ENCODE measurements around the gene CPD. TPM values are rescaled to one million over a fixed set of nuclear protein-coding genes. Genes with fewer than 3 reads are reported as not detected.

CPD gene
- total RNA-seq, 1 donor from 2014 or later = 68.9 TPM

DNA sequence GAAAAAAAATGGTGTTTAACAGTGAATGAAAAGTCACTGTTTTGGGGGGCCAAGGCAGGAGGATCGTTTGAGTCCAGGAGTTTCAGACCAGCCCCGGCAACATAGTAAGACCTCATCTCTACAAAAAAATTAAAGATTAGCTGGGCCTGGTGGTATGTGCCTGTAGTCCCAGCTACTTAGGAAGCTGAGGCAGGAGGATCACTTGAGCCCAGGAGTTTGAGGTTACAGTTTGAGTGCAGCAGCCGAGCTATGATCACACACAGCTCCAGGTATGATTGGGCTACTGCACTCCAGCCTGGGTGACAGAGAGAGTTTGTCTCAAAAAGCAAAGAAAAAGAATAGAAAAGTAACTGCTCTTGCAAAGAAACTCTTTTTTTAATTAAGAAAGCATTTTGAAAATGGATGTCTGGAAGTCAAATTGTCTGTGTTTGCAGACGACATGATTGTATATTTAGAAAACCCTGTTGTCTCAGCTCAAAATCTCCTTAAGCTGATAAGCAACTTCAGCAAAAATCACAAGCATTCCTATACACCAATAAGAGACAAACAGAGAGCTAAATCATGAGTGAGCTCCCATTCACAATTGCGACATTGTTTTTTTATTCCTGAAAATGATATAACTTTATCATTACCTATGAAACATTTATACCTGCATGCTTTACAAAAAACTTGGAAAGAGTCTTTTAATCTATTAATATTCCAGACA, 20.5 kb upstream of the CPD start:
- DNase-seq (no peak), ATAC-seq (no peak)
- H3K27me3 ChIP-seq (ENCODE audit: low read depth) = no peaks in the 10 kb centered on the region
- no peak overlapping the region for H3K4me3 ChIP-seq
- no peaks in the 10 kb centered on the region for H3K4me1 ChIP-seq
- H3K9me3 ChIP-seq = peaks cover 8% of the 10 kb centered on the region
- intact Hi-C loops (cut with DNase I) = no loop called here
- H3K36me3 ChIP-seq = no peaks in the 10 kb centered on the region
- H3K27ac ChIP-seq = no peak overlapping the region
- TF ChIP-seq, protein P1, sequence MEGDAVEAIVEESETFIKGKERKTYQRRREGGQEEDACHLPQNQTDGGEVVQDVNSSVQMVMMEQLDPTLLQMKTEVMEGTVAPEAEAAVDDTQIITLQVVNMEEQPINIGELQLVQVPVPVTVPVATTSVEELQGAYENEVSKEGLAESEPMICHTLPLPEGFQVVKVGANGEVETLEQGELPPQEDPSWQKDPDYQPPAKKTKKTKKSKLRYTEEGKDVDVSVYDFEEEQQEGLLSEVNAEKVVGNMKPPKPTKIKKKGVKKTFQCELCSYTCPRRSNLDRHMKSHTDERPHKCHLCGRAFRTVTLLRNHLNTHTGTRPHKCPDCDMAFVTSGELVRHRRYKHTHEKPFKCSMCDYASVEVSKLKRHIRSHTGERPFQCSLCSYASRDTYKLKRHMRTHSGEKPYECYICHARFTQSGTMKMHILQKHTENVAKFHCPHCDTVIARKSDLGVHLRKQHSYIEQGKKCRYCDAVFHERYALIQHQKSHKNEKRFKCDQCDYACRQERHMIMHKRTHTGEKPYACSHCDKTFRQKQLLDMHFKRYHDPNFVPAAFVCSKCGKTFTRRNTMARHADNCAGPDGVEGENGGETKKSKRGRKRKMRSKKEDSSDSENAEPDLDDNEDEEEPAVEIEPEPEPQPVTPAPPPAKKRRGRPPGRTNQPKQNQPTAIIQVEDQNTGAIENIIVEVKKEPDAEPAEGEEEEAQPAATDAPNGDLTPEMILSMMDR (IDR thresholded peaks at IDR 0.05) = no peak

DNA sequence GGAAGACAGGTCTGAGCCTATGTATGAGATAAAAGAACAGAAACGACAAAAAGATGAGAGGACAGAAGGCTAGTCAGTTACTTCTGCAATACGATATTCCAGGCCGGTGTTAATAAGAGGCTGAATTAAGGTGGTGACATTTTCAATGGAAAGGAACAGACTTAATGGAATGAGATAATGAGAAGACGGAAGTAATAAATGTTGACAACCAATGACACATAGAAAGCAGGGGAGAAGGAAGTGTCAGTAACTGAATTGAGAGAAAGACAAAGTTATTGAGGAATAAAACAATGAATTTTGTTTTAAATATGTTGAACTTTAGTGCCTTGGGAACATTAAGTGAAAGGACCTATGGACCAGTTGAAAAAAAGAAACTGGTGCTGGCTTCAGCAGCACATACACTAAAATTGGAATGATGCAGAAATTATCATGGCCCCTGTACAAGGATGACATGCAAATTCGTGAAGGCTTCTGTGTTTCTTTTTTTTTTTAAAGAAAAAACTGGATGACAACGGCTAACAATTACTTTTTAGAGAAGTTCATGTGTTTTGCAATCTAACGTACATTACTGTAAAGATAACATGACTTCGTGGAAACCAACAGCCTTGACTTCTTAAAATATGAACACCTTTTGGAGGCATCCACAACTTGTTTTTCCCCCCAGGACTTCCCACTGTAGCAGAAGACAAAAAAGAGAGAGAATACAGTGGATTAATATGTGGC, 18.5 kb upstream of the CPD start:
- no peaks in the 10 kb centered on the region for H3K4me1 ChIP-seq
- TF ChIP-seq, protein P1 (IDR thresholded peaks at IDR 0.05) = no peak
- peaks cover 8% of the 10 kb centered on the region for H3K9me3 ChIP-seq
- ATAC-seq (no peak), DNase-seq (no peak)
- intact Hi-C loops (cut with DNase I) = no loop called here
- H3K27ac ChIP-seq = no peak overlapping the region
- H3K27me3 ChIP-seq (ENCODE audit: low read depth) = no peaks in the 10 kb centered on the region
- no peak overlapping the region for H3K4me3 ChIP-seq
- H3K36me3 ChIP-seq = no peaks in the 10 kb centered on the region

- DNase-seq (no peak), ATAC-seq (no peak)
- H3K36me3 ChIP-seq = no peaks in the 10 kb centered on the region
- no peaks in the 10 kb centered on the region for H3K27me3 ChIP-seq (ENCODE audit: low read depth)
- H3K4me3 ChIP-seq = no peak overlapping the region
- TF ChIP-seq, protein P1 (IDR thresholded peaks at IDR 0.05) = no peak
- intact Hi-C loops (cut with DNase I) = no loop called here
- H3K27ac ChIP-seq = no peak overlapping the region
- peaks cover 8% of the 10 kb centered on the region for H3K9me3 ChIP-seq
- no peaks in the 10 kb centered on the region for H3K4me1 ChIP-seq
Observed at GRCh38 chr17:30361766-30362279, 16.9 kb upstream of the CPD start.

GRCh38 chr17:30363715-30364202, 15.0 kb upstream of the CPD start:
- H3K9me3 ChIP-seq = peaks cover 8% of the 10 kb centered on the region
- TF ChIP-seq, protein P1 (IDR thresholded peaks at IDR 0.05) = no peak
- ATAC-seq (peak; percentile 79 to 88), DNase-seq (no peak)
- no peaks in the 10 kb centered on the region for H3K36me3 ChIP-seq
- intact Hi-C loops (cut with DNase I) = no loop called here
- H3K4me3 ChIP-seq = no peak overlapping the region
- H3K4me1 ChIP-seq = no peaks in the 10 kb centered on the region
- no peak overlapping the region for H3K27ac ChIP-seq
- H3K27me3 ChIP-seq (ENCODE audit: low read depth) = no peaks in the 10 kb centered on the region

DNA sequence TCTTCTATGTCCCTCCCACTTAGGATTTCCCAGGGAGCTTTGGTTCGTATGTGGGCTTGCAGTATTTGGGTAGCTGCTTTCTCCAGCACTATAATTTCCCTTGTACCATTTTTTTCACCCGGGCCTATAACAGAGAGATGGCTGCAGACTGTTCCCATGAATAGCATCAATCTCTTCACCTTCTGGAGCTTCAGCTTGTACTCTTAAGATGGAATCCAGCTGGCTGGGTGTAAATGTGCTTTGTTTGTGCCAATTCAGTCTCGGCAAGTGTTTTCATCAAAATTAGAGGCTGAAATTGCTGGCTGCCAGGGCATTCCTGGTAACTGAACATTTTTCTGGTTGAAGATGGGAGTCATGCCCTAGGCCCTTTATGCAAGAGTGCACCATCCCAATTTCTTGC, 12.2 kb upstream of the CPD start:
- Histone ChIP-seq H3K4me3 (no peak overlapping the region), H3K36me3 (no peaks in the 10 kb centered on the region), H3K9me3 (peaks cover 6% of the 10 kb centered on the region), H3K27me3 (ENCODE audit: low read depth) (no peaks in the 10 kb centered on the region), H3K4me1 (no peaks in the 10 kb centered on the region), H3K27ac (no peak overlapping the region)
- intact Hi-C loops (cut with DNase I) = no loop called here
- ATAC-seq (no peak), DNase-seq (no peak)
- TF ChIP-seq, protein P1 (IDR thresholded peaks at IDR 0.05) = no peak
